Measurements from ENCODE around the gene MRPL23.

The MRPL23 gene

DNA sequence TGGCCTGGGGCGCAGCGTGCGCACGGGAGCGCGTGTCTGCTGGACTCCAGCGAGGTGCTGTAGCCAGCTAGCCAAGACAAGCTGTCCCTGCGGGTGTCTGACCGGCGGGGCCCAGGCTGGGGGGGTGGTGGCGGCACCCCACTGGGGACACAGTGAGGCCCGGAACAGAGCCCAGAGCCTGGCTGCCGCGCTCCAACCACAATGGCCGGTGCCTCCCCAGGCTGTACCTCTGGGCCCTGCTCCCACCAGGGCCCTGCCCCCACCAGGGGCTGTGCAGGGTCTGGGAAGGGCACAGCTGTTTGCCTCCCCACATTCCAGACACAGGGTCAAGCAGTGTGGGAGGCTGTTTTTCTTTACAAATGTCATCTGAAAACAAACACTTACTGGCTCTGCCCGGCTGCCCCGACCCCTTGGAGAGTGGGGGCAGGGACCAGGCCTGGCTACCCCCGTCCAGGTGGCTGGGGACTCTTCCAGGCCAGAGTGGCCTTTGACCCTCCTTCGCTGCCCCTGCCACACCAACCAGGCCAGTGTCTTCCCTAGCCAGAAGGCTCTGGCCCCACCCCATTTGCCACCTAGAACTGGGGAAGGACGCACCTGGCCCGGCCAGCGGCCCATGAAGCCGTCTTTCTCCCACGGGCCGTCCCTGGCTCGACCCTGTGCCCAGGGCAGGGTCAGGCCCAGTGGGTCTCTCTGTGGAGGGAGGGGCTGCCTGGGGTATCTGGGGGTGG lies 35.9 kb downstream of the MRPL23 start:
- DNase-seq (ENCODE audit: low spot score), result no peak
- TF ChIP-seq, protein P1, sequence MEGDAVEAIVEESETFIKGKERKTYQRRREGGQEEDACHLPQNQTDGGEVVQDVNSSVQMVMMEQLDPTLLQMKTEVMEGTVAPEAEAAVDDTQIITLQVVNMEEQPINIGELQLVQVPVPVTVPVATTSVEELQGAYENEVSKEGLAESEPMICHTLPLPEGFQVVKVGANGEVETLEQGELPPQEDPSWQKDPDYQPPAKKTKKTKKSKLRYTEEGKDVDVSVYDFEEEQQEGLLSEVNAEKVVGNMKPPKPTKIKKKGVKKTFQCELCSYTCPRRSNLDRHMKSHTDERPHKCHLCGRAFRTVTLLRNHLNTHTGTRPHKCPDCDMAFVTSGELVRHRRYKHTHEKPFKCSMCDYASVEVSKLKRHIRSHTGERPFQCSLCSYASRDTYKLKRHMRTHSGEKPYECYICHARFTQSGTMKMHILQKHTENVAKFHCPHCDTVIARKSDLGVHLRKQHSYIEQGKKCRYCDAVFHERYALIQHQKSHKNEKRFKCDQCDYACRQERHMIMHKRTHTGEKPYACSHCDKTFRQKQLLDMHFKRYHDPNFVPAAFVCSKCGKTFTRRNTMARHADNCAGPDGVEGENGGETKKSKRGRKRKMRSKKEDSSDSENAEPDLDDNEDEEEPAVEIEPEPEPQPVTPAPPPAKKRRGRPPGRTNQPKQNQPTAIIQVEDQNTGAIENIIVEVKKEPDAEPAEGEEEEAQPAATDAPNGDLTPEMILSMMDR (IDR thresholded peaks at IDR 0.05; ENCODE audit: extremely low read depth, missing control alignments), result no peak

DNA sequence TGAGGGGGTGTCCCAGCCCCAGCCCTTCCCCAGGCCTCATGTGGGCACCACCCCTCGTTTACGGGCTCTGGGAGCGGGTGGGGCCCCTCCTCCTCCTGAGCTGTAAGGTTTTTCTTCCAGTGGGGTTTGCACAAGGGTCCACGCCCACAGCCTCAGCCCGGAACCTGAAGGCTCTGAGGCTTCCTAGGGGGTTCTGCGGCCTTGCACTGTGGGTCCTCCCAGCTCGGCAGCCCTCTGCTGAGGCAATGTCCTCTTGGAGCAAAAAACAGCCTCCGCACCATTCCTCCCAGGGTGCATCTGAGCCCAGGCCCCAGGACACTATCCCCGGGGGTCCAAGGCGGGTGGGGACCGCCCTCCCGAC lies 36.4 kb downstream of the MRPL23 start:
- TF ChIP-seq, protein P1 (IDR thresholded peaks at IDR 0.05; ENCODE audit: extremely low read depth, missing control alignments), result no peak
- DNase-seq (ENCODE audit: low spot score), result no peak

DNA sequence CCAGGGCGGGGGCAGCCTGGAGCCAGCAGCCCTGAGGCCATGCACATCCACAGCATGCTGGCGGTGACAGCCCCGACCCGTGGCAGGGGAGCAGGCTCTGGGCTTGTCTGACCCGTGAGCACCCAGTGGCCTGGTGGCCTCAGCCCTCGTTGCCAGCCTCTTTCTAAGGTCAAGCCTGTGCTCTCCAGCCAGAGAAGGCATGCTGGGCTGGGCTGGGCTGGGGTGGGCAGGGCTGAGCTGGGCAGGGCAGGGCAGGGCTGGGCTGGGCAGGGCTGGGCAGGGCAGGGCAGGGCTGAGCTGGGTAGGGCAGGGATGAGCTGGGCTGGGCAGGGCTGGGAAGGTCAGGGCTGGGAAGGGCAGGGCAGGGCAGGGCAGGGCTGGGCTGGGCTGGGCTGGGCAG lies 39.9 kb downstream of the MRPL23 start:
- no peak for DNase-seq (ENCODE audit: low spot score)
- TF ChIP-seq, protein P1 (IDR thresholded peaks at IDR 0.05; ENCODE audit: extremely low read depth, missing control alignments), result no peak

DNA sequence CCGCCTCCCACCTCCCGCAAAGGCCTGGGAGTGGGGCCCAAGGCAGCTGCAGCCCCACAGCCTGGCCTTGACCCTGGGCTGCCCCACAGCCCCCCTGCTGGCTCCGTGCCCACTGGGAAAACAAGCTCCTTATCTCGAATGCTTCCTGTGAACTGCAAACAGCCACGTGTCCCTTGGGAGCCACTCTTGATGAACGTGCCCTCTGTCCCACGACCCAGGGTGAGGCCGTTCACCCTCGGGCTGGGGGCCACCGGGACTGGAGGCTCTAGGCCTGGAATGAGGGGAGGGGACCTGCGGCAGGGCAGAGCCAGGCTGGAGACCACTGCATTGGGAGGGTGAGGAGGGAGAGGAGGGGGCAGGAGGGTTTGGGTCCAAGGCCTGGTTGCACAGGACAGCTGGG lies 41.0 kb downstream of the MRPL23 start:
- TF ChIP-seq, protein P1 (IDR thresholded peaks at IDR 0.05; ENCODE audit: extremely low read depth, missing control alignments), result no peak
- DNase-seq (ENCODE audit: low spot score), result no peak

DNA sequence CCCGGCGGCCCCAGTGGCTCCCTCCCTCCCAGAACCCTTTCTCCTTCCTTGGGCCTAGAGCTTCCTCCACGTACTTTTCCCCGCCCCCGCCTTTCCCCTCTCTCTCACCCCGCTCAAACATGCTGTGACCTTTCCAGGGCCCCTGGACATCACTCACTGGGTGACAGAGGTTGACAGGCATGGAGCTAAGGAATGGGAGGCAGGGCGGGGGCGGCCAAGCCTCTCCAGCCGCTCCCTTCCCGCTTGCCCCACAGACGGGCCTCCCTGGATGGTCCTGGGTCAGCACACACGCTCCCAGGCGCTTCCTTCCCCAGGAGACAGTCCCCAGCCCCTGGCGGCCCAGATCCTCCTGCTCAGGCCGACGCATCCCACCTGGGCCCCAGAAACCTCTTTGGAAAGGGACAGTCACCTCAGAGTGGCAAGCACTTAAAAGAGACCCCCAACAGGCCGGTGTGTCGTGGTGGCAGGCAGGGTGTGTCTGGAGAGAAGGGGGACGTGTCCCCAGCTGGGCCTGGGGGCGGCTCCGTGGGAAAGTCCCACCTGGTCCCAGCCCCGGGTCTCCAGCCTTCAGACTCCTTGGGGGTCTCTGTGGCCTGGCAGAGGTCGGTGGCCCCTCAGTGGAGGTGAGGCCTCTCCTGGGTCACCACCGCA lies 41.7 kb downstream of the MRPL23 start:
- TF ChIP-seq, protein P1 (IDR thresholded peaks at IDR 0.05; ENCODE audit: extremely low read depth, missing control alignments), result no peak
- DNase-seq (ENCODE audit: low spot score), result no peak

DNA sequence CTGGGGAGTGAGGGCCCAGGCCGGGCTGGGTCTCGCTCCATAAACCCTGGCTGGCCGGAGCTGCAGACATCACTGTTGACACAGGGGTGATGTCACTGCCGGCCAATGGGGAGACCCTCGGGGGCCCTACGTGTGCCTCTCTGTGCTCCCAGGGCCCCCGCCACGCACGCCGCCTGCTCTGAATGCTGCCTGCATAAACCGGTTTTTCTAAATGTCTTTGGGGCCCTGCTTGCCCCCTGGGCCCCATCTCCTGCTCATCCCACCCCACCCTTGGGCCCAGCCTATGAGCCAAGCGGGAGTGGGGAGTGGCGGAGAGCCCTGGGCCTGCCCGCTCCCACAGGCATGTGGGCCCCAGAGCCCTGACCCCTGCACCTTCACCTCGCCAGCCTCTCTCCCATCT lies 42.8 kb downstream of the MRPL23 start:
- TF ChIP-seq, protein P1 (IDR thresholded peaks at IDR 0.05; ENCODE audit: extremely low read depth, missing control alignments), result no peak

DNA sequence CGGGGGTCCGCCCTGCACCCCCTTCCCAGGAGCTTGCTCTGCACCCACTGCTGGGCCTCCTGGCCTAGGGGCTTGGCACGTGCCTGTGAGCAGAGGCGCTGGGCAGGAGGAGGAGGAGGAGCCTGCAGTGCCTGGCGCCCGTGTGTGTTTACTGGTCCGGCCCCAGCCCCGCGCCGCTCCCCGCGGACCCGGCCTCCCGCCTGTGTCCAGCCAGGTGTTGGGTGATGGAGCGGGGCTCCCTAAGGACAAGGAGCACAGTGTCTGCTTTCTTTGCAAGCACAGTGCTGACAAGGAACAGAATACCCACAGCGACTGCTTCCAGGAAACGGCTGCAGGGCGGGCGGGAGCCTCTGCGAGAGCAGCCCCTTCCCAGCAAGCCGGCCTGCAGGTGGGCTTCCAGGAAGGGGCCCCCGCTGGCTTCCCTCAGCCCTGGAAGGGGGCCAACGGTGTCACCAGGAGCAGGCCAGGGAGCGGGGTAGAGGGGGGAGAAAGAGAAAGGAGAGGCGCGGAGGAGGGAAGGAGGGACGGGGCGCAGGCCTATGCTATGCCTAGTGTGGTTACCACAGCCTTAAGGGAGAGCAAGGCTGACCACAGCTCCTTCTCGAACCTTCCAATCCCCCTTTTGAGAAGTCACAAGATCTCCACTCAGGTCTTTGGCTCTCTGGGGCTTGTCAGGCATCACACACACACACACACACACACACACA lies 43.9 kb downstream of the MRPL23 start:
- TF ChIP-seq, protein P1 (IDR thresholded peaks at IDR 0.05; ENCODE audit: extremely low read depth, missing control alignments), result no peak
- no peak for DNase-seq (ENCODE audit: low spot score)

More for the DNA sequence above, 42.8 kb downstream of the MRPL23 start:
- DNase-seq (ENCODE audit: low spot score), result no peak

All from GM20000 (cell line).